Mammary epithelial cell (primary cell): ENCODE data around the gene TRANK1.

Source experiments
- EZH2 ChIP-seq: IDR thresholded peaks from 2 replicates; pipeline ENCODE4 v1.6.1; 2012; ENCODE audit warnings: low read length, inconsistent platforms, borderline replicate concordance
- TF ChIP-seq, protein P1 (sequence below), 2 donors: IDR thresholded peaks in 1 of 2; conservative IDR thresholded peaks in 1 of 2; 2 replicates each; pipeline ENCODE4 v1.5.1; 2011 to 2012; ENCODE audit warnings: inconsistent platforms in 2 of 2, low read length in 2 of 2, mild to moderate bottlenecking in 2 of 2, control low read depth in 1 of 2, low read depth in 1 of 2; ENCODE audit not compliant: insufficient read depth in 1 of 2; ENCODE audit errors: extremely low read depth in 1 of 2

DNA sequence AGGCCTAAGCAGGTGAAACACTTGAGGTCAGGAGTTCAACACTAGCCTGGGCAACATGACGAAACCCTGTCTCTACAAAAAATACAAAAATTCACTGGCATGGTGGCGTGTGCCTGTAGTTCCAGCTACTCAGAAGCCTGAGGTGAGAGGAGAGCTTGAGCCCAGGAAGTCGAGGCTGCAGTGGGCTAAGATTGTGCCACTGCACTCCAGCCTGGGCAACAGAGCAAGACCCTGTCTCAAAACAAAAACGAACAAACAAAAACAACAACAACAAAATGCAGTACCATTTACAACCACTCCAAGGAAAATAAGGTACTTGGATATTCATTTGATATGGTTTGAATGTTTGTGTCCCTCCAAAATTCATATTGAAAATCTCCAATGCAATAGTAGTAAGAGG, 15.6 kb upstream of the TRANK1 start:
- no peak for TF ChIP-seq EZH2
- TF ChIP-seq, protein P1, sequence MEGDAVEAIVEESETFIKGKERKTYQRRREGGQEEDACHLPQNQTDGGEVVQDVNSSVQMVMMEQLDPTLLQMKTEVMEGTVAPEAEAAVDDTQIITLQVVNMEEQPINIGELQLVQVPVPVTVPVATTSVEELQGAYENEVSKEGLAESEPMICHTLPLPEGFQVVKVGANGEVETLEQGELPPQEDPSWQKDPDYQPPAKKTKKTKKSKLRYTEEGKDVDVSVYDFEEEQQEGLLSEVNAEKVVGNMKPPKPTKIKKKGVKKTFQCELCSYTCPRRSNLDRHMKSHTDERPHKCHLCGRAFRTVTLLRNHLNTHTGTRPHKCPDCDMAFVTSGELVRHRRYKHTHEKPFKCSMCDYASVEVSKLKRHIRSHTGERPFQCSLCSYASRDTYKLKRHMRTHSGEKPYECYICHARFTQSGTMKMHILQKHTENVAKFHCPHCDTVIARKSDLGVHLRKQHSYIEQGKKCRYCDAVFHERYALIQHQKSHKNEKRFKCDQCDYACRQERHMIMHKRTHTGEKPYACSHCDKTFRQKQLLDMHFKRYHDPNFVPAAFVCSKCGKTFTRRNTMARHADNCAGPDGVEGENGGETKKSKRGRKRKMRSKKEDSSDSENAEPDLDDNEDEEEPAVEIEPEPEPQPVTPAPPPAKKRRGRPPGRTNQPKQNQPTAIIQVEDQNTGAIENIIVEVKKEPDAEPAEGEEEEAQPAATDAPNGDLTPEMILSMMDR (conservative IDR thresholded peaks at IDR 0.05 in 1 of 2, IDR thresholded peaks at IDR 0.05 in 1 of 2; ENCODE audit: extremely low read depth in 1 of 2, insufficient read depth in 1 of 2, low read depth in 1 of 2, low read length in 2 of 2), result no peak
